Fibroblast of mammary gland (primary cell): Measurements from ENCODE around the gene WRAP73.
"Not testable (repeated sequence)": the region's sequence is repeated elsewhere in the genome, so short reads cannot be mapped to it uniquely, and the experiment has no call there.

ENCODE experiments used
- DNase-seq: peaks from one replicate; pipeline ENCODE4 v3.0.0-alpha.2; 2010; ENCODE audit warnings: low read depth
- H3K4me3 ChIP-seq: 2 replicates; pipeline ENCODE4 v1.5.1; 2011; ENCODE audit warnings: low read depth, mild to moderate bottlenecking, low read length, moderate library complexity; ENCODE audit not compliant: control insufficient read depth
- TF ChIP-seq, protein P1 (sequence below): conservative IDR thresholded peaks from 2 replicates; pipeline ENCODE4 v1.5.1; 2011; ENCODE audit warnings: low read depth, low read length, inconsistent platforms; ENCODE audit not compliant: control insufficient read depth, insufficient read depth

WRAP73 gene

DNA sequence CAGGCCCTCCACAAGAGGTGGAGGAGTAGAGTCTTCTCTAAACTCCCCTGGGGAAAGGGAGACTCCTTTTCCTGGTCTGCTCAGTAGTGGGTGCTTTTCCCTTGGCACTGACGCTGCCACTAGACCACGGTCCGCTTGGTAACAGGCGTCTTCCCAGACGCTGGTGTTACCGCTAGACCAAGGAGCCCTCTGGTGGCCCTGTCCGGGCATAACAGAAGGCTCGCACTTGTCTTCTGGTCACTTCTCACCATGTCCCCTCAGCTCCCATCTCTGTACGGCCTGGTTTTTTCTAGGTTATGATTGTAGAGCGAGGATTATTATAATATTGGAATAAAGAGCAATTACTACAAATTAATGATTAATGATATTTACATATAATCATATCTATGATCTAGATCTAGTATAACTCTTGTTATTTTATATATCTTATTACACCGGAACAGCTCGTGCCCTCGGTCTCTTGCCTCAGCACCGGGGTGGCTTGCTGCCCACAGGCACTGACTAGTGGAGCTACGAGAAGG is 28.7 kb downstream of the WRAP73 start:
- peak; percentile 12 for DNase-seq
- not testable (repeated sequence) for H3K4me3 ChIP-seq
- TF ChIP-seq, protein P1, sequence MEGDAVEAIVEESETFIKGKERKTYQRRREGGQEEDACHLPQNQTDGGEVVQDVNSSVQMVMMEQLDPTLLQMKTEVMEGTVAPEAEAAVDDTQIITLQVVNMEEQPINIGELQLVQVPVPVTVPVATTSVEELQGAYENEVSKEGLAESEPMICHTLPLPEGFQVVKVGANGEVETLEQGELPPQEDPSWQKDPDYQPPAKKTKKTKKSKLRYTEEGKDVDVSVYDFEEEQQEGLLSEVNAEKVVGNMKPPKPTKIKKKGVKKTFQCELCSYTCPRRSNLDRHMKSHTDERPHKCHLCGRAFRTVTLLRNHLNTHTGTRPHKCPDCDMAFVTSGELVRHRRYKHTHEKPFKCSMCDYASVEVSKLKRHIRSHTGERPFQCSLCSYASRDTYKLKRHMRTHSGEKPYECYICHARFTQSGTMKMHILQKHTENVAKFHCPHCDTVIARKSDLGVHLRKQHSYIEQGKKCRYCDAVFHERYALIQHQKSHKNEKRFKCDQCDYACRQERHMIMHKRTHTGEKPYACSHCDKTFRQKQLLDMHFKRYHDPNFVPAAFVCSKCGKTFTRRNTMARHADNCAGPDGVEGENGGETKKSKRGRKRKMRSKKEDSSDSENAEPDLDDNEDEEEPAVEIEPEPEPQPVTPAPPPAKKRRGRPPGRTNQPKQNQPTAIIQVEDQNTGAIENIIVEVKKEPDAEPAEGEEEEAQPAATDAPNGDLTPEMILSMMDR = peak; percentile 41

DNA sequence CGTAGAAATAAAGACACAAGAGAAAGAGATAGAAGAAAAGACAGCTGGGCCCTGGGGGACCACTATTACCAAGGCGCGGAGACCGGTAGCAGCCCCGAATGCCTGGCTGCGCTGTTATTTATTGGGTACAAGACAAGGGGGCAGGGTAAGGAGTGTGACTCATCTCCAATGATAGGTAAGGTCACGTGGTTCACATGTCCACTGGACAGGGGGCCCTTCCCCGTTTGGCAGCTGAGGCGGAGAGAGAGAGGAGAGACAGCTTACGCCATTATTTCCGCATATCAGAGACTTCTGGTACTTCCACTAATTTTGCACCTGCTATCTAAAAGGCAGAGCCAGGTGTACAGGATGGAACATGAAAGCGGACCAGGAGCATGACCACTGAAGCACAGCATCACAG is 29.2 kb downstream of the WRAP73 start:
- TF ChIP-seq, protein P1 = no peak
- DNase-seq = no peak
- no peak overlapping the region for H3K4me3 ChIP-seq

DNA sequence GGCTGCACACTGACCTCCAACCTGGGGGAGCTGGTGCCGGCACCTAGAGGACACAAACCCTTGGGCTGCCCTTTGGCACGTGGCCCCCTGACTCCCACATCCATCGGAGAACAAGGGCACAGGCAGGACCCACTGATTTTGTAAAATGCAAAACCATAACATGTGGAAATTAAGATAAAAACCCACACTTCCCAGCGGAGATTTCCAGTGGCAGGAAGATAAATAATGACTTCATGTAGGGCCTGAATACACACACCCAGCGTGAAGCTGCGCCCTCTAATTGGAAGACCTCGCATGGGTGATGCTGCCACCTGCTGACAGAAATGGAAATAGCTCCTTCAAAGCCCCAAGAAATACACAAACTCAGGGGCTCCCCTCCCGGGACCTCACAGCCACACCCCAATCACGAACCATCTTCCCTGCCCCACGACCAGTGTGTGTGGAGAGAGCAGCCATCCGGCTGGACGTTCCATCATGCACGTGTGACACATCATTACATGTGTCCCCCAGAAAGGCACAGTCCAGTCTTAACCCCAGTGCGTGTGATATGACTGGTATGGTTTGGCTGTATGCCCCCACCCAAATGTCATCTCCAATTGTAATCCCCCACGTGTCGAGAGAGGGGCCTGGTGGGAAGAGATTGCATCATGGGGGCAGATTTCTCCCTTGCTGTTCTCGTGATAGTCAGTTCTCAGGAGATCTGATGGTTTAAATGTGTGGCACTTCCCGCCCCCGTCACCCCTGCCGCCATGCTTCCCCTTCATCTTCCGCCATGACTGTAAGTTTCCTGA is 30.8 kb downstream of the WRAP73 start:
- TF ChIP-seq, protein P1 = peak; percentile 74
- H3K4me3 ChIP-seq = no peak overlapping the region
- peak; percentile 70 for DNase-seq

DNA sequence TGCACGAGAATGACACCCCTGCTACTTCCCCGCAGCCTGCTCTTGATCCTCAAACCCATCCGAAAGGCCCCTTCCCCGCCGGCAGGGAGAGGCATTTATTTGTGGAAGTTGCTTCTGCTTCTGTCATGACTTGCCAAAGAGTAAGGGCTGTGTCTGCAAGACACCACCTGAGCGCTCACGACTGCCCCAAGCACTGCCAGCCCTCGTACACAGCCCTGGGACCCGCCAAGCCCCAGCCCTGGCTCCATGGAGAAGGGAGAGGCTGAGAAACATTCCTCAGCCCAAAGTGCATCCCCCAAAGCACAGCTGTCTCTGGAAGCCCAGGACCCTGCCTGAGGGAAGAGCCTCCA is 31.4 kb downstream of the WRAP73 start:
- no peak overlapping the region for H3K4me3 ChIP-seq
- TF ChIP-seq, protein P1 = no peak
- no peak for DNase-seq

DNA sequence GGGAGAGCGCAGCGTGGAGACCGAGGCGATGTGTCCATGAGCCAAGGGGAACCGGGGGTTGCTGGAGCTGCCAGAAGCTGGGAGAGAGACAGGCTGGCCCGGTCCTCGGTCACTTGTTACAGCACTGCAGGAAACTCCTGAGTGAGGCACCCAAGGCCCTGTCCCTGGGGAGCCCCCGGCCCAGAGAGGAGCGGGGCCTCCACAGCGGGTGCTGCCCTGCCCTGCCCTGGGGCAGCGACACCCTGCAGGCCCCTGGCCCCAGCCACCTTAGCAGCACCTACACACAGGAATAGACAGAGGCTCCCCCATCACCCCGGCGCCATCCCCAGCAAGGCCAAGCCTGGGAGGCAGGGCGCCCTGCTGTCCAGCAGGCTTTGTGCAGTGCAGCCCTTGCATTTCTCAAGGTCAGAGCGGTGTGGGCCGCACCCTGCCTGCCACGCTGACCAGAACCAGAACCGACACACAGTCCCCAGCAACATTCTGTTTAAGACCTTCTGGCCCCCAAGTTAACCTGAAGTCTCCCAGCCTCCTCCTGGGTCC is 32.0 kb downstream of the WRAP73 start:
- TF ChIP-seq, protein P1 = no peak
- no peak for DNase-seq
- no peak overlapping the region for H3K4me3 ChIP-seq

DNA sequence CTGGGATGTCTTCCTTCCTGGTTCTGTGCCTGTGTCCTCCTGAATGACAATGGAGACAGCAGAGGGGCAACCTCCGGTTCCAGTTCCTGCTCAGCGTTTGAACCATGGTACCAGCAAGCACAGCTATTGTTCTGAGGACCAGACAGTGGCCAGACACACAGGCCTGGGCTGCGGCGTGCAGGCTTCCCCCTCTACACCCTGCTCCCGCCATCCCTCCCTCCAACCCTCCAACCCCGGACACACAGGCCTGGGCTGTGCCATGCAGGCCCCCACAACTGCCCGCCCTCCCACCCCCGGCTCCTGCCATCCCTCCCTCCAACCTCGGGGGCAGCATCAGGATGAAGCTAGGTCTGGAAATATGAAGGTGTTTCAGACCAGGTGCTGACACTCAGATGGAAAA is 33.0 kb downstream of the WRAP73 start:
- no peak for DNase-seq
- TF ChIP-seq, protein P1 = no peak

More for the DNA sequence above, 33.0 kb downstream of the WRAP73 start:
- no peak overlapping the region for H3K4me3 ChIP-seq
